Effector memory CD8-positive, alpha-beta T cell (primary cell): ENCODE data around the gene MRE11.

Experiments used
- ATAC-seq: fragments of 150-1000 bp; cut with Tn5 transposase; replicated peaks from 2 replicates; pipeline ENCODE4 v1.10.0; 2021; ENCODE audit warnings: mild to moderate bottlenecking, moderate library complexity
- DNase-seq, 3 experiments: peaks; one replicate each; pipeline ENCODE4 v3.0.0; 2021
- H3K27ac Mint-ChIP-seq, 2 donors: one replicate each; pipeline ENCODE4 v1.8.0; 2022; ENCODE audit warnings: mild to moderate bottlenecking in 2 of 2, mixed read lengths in 2 of 2, moderate library complexity in 2 of 2
- H3K27me3 Mint-ChIP-seq, 2 donors: one replicate each; pipeline ENCODE4 v1.8.0; 2022; ENCODE audit warnings: mixed read lengths in 2 of 2
- H3K36me3 Mint-ChIP-seq: one replicate; pipeline ENCODE4 v1.8.0; 2022; ENCODE audit warnings: mild to moderate bottlenecking, moderate library complexity, mixed read lengths; ENCODE audit not compliant: insufficient read depth
- H3K4me1 Mint-ChIP-seq, 2 donors: one replicate each; pipeline ENCODE4 v1.8.0; 2022; ENCODE audit warnings: low read depth in 2 of 2, mixed read lengths in 2 of 2
- H3K4me3 Mint-ChIP-seq, 2 donors: one replicate each; pipeline ENCODE4 v1.8.0; 2022; ENCODE audit warnings: mild to moderate bottlenecking in 2 of 2, mixed read lengths in 2 of 2, moderate library complexity in 2 of 2
- H3K9me3 Mint-ChIP-seq, 2 donors: one replicate each; pipeline ENCODE4 v1.8.0; 2022; ENCODE audit warnings: mixed read lengths in 2 of 2

Gene MRE11

GRCh38 chr11:94445641-94446040, 48.0 kb downstream of the MRE11 start:
- no peaks in the 10 kb centered on the region for H3K27me3 Mint-ChIP-seq
- no peaks in the 10 kb centered on the region for H3K9me3 Mint-ChIP-seq
- no peak overlapping the region for H3K4me3 Mint-ChIP-seq
- H3K4me1 Mint-ChIP-seq: peaks cover 0 to 5% of the 10 kb centered on the region in 2 donors
- DNase-seq (no peak), ATAC-seq (no peak)
- H3K27ac Mint-ChIP-seq: peak overlapping the region in 1 of 2 donors; percentile 67
- peaks cover 28% of the 10 kb centered on the region for H3K36me3 Mint-ChIP-seq

- ATAC-seq (no peak), DNase-seq (no peak)
- Mint-ChIP-seq H3K4me3 (no peak overlapping the region), H3K4me1 (no peaks in the 10 kb centered on the region), H3K27ac (no peak overlapping the region), H3K36me3 (peaks cover 30% of the 10 kb centered on the region), H3K27me3 (no peaks in the 10 kb centered on the region), H3K9me3 (no peaks in the 10 kb centered on the region)
Observed at GRCh38 chr11:94433049-94433448, 60.6 kb downstream of the MRE11 start.

GRCh38 chr11:94424662-94425061, 69.0 kb downstream of the MRE11 start:
- no peaks in the 10 kb centered on the region for H3K27me3 Mint-ChIP-seq
- H3K4me3 Mint-ChIP-seq: no peak overlapping the region
- no peak for DNase-seq
- peaks cover 2 to 23% of the 10 kb centered on the region in 2 donors for H3K4me1 Mint-ChIP-seq
- no peaks in the 10 kb centered on the region for H3K9me3 Mint-ChIP-seq
- no peak for ATAC-seq
- peaks cover 23% of the 10 kb centered on the region for H3K36me3 Mint-ChIP-seq
- H3K27ac Mint-ChIP-seq: no peak overlapping the region

GRCh38 chr11:94424011-94424410, 69.6 kb downstream of the MRE11 start:
- H3K27ac Mint-ChIP-seq: no peak overlapping the region
- H3K9me3 Mint-ChIP-seq: no peaks in the 10 kb centered on the region
- peaks cover 22% of the 10 kb centered on the region for H3K36me3 Mint-ChIP-seq
- DNase-seq (no peak), ATAC-seq (no peak)
- H3K27me3 Mint-ChIP-seq: no peaks in the 10 kb centered on the region
- no peak overlapping the region for H3K4me3 Mint-ChIP-seq
- peaks cover 2 to 23% of the 10 kb centered on the region in 2 donors for H3K4me1 Mint-ChIP-seq

- DNase-seq: no peak
- H3K27me3 Mint-ChIP-seq: no peaks in the 10 kb centered on the region
Observed at GRCh38 chr11:94423507-94423906, 70.1 kb downstream of the MRE11 start.

GRCh38 chr11:94418123-94418765, 75.4 kb downstream of the MRE11 start:
- ATAC-seq: no peak
- peak overlapping the region in 1 of 2 donors; percentile 16 for H3K27ac Mint-ChIP-seq
- peaks cover 15% of the 10 kb centered on the region for H3K36me3 Mint-ChIP-seq

More at GRCh38 chr11:94423507-94423906, 70.1 kb downstream of the MRE11 start:
- peaks cover 17% of the 10 kb centered on the region for H3K36me3 Mint-ChIP-seq
- H3K9me3 Mint-ChIP-seq: no peaks in the 10 kb centered on the region
- no peak overlapping the region for H3K4me3 Mint-ChIP-seq
- no peak overlapping the region for H3K27ac Mint-ChIP-seq
- peaks cover 2 to 23% of the 10 kb centered on the region in 2 donors for H3K4me1 Mint-ChIP-seq
- ATAC-seq: no peak

GRCh38 chr11:94417386-94417987, 76.2 kb downstream of the MRE11 start:
- no peak for DNase-seq
- no peak for ATAC-seq
- H3K36me3 Mint-ChIP-seq: peaks cover 13% of the 10 kb centered on the region
- no peaks in the 10 kb centered on the region for H3K9me3 Mint-ChIP-seq
- no peaks in the 10 kb centered on the region for H3K27me3 Mint-ChIP-seq
- H3K27ac Mint-ChIP-seq: peak overlapping the region in 1 of 2 donors; percentile 16
- peaks cover 0 to 4% of the 10 kb centered on the region in 2 donors for H3K4me1 Mint-ChIP-seq
- H3K4me3 Mint-ChIP-seq: no peak overlapping the region

More at GRCh38 chr11:94418123-94418765, 75.4 kb downstream of the MRE11 start:
- no peaks in the 10 kb centered on the region for H3K27me3 Mint-ChIP-seq
- DNase-seq: no peak
- no peak overlapping the region for H3K4me3 Mint-ChIP-seq
- peaks cover 0 to 4% of the 10 kb centered on the region in 2 donors for H3K4me1 Mint-ChIP-seq
- no peaks in the 10 kb centered on the region for H3K9me3 Mint-ChIP-seq

- peaks cover 6 to 8% of the 10 kb centered on the region in 2 donors for H3K4me1 Mint-ChIP-seq
- no peak for ATAC-seq
- H3K27ac Mint-ChIP-seq: no peak overlapping the region
- H3K4me3 Mint-ChIP-seq: no peak overlapping the region
- no peaks in the 10 kb centered on the region for H3K36me3 Mint-ChIP-seq
- H3K27me3 Mint-ChIP-seq: peaks cover 21 to 25% of the 10 kb centered on the region in 2 donors
- H3K9me3 Mint-ChIP-seq: peaks cover 5 to 25% of the 10 kb centered on the region in 2 donors
- no peak for DNase-seq
Observed at GRCh38 chr11:94405062-94405833, 88.4 kb downstream of the MRE11 start.

GRCh38 chr11:94402355-94402754, 91.3 kb downstream of the MRE11 start:
- H3K9me3 Mint-ChIP-seq: peaks cover 4 to 7% of the 10 kb centered on the region in 2 donors
- H3K27ac Mint-ChIP-seq: no peak overlapping the region
- peaks cover 49 to 54% of the 10 kb centered on the region in 2 donors for H3K27me3 Mint-ChIP-seq
- DNase-seq (no peak), ATAC-seq (no peak)
- H3K4me3 Mint-ChIP-seq: no peak overlapping the region
- no peaks in the 10 kb centered on the region for H3K36me3 Mint-ChIP-seq
- H3K4me1 Mint-ChIP-seq: peaks cover 6 to 9% of the 10 kb centered on the region in 2 donors

GRCh38 chr11:94401773-94402265, 91.8 kb downstream of the MRE11 start:
- Mint-ChIP-seq H3K36me3 (no peaks in the 10 kb centered on the region), H3K4me1 (peaks cover 6 to 9% of the 10 kb centered on the region in 2 donors), H3K27me3 (peaks cover 49 to 54% of the 10 kb centered on the region in 2 donors), H3K9me3 (peaks cover 2 to 7% of the 10 kb centered on the region in 2 donors), H3K4me3 (no peak overlapping the region), H3K27ac (no peak overlapping the region)
- DNase-seq (no peak), ATAC-seq (no peak)

GRCh38 chr11:94400839-94401772, 92.5 kb downstream of the MRE11 start, which contains the start of gene GPR83:
Gene GPR83 (minus strand): TSS chr11:94401419. CDS start chr11:94401247, 172 bp downstream.
- H3K27me3 Mint-ChIP-seq: peaks cover 49 to 56% of the 10 kb centered on the region in 2 donors
- no peak for ATAC-seq
- DNase-seq: no peak
- peak within 1 kb of the TSS in 1 of 2 donors; percentile 1 for H3K4me3 Mint-ChIP-seq
- H3K27ac Mint-ChIP-seq: no peak within 1 kb of the TSS
- H3K36me3 Mint-ChIP-seq: no peaks in the 10 kb centered on the region
- H3K4me1 Mint-ChIP-seq: peaks cover 6 to 9% of the 10 kb centered on the region in 2 donors
- H3K9me3 Mint-ChIP-seq: peaks cover 0 to 4% of the 10 kb centered on the region in 2 donors

- no peak overlapping the region for H3K27ac Mint-ChIP-seq
- no peaks in the 10 kb centered on the region for H3K36me3 Mint-ChIP-seq
- ATAC-seq (no peak), DNase-seq (no peak)
- H3K9me3 Mint-ChIP-seq: no peaks in the 10 kb centered on the region
- H3K27me3 Mint-ChIP-seq: peaks cover 54 to 62% of the 10 kb centered on the region in 2 donors
- H3K4me1 Mint-ChIP-seq: peaks cover 6 to 9% of the 10 kb centered on the region in 2 donors
- peak overlapping the region in 1 of 2 donors; percentile 1 for H3K4me3 Mint-ChIP-seq
Observed at GRCh38 chr11:94400457-94400838, 93.2 kb downstream of the MRE11 start.
